ENCODE results near the gene CRYBG2.
"Not testable (repeated sequence)": the region's sequence is repeated elsewhere in the genome, so short reads cannot be mapped to it uniquely, and the experiment has no call there.

CRYBG2 gene

GRCh38 chr1:26353976-26354820 is at the start of gene CRYBG2:
CRYBG2 (minus strand) TSS chr1:26354130; CDS start chr1:26346657, 7,473 bp downstream.
- no peak for DNase-seq

- DNase-seq = no peak
These were observed 49.7 kb upstream of the CRYBG2 start for GRCh38 chr1:26403656-26404055.

GRCh38 chr1:26401891-26402290 is 48.0 kb upstream of the CRYBG2 start:
- peak; percentile 9 for DNase-seq

- no peak for DNase-seq
These were observed 45.1 kb upstream of the CRYBG2 start for GRCh38 chr1:26399034-26399433.

- DNase-seq = no peak
These were observed 41.8 kb upstream of the CRYBG2 start for GRCh38 chr1:26395754-26396153.

- DNase-seq = peak; percentile 29
These were observed 37.5 kb upstream of the CRYBG2 start for GRCh38 chr1:26391450-26391849.

GRCh38 chr1:26389604-26390247 is 35.8 kb upstream of the CRYBG2 start:
- DNase-seq = no peak

- DNase-seq = no peak
These were observed 35.0 kb upstream of the CRYBG2 start for GRCh38 chr1:26388791-26389445.

GRCh38 chr1:26387447-26387846 is 33.5 kb upstream of the CRYBG2 start:
- no peak for DNase-seq

- DNase-seq = not testable (repeated sequence)
These were observed 31.1 kb upstream of the CRYBG2 start for GRCh38 chr1:26385063-26385462.

- no peak for DNase-seq
These were observed 30.1 kb upstream of the CRYBG2 start for GRCh38 chr1:26384076-26384475.

GRCh38 chr1:26378879-26379251 is 24.9 kb upstream of the CRYBG2 start:
- no peak for DNase-seq

GRCh38 chr1:26378088-26378878 is 24.4 kb upstream of the CRYBG2 start:
- DNase-seq = no peak

GRCh38 chr1:26376050-26376449 is 22.1 kb upstream of the CRYBG2 start:
- DNase-seq = no peak

GRCh38 chr1:26375081-26375480 is 21.2 kb upstream of the CRYBG2 start:
- no peak for DNase-seq

GRCh38 chr1:26374361-26374760 is 20.4 kb upstream of the CRYBG2 start:
- DNase-seq = not testable (repeated sequence)

GRCh38 chr1:26373789-26374188 is 19.9 kb upstream of the CRYBG2 start:
- no peak for DNase-seq

GRCh38 chr1:26373281-26373680 is 19.4 kb upstream of the CRYBG2 start:
- DNase-seq = no peak

GRCh38 chr1:26372611-26373010 is 18.7 kb upstream of the CRYBG2 start, which contains the start of gene ZNF683:
ZNF683 (minus strand) TSS chr1:26372750; CDS start chr1:26368571, 4,179 bp downstream.
- not testable (repeated sequence) for DNase-seq

- DNase-seq = no peak
These were observed 18.1 kb upstream of the CRYBG2 start for GRCh38 chr1:26372039-26372438.

GRCh38 chr1:26370591-26371382 is 16.9 kb upstream of the CRYBG2 start:
- no peak for DNase-seq

- no peak for DNase-seq
These were observed 14.6 kb upstream of the CRYBG2 start for GRCh38 chr1:26368486-26368885.

Measured in DMS79 treated with DMSO at 0.1 percent for 48 hours (cell line).